22Rv1 (cell line): Measurements from ENCODE around the gene SNAP47.

ENCODE experiments used
- ZFX ChIP-seq: fragments of 450-650 bp; IDR thresholded peaks from 2 replicates; pipeline ENCODE4 v1.6.1; 2017; ENCODE audit warnings: antibody characterized with exemption, borderline replicate concordance
- TF ChIP-seq, protein P1 (sequence below): fragments of 450-650 bp; IDR thresholded peaks from 2 replicates; pipeline ENCODE4 v1.5.1; 2017; ENCODE audit warnings: mild to moderate bottlenecking

DNA sequence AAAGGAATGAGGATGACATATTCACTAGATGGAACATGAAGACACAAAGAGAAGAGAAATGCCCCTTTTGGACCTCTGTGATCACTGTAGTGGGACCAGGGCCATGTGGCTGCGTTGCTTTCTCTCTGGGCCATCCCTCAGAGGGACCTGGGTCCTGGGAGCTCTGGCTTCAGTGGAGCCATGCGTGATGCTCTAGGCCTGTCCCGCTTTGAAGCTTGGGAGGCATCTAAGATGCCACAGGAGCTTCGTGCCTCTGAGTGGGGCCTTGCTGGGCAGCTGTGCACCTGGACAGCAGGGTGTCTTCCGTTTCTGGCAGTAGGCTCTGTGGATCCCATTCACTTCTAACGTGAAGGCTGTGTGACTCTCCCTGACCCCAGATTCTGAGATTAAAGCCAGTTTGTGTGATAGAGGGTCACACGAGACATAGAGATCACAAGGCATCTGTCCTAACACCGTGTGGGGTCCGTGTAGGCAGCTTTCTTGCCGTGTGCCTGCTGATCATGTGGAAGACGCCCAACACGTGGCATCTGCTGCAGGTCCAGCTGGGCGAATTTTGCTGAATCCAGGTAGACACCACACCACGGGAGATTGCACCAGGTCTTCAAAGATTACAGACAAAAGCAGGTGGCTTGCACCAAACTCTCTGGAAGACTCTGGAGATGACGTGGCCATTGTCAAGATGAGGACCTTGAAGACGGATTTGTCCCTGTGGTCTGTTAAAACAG, 63.0 kb downstream of the SNAP47 start:
- TF ChIP-seq, protein P1, sequence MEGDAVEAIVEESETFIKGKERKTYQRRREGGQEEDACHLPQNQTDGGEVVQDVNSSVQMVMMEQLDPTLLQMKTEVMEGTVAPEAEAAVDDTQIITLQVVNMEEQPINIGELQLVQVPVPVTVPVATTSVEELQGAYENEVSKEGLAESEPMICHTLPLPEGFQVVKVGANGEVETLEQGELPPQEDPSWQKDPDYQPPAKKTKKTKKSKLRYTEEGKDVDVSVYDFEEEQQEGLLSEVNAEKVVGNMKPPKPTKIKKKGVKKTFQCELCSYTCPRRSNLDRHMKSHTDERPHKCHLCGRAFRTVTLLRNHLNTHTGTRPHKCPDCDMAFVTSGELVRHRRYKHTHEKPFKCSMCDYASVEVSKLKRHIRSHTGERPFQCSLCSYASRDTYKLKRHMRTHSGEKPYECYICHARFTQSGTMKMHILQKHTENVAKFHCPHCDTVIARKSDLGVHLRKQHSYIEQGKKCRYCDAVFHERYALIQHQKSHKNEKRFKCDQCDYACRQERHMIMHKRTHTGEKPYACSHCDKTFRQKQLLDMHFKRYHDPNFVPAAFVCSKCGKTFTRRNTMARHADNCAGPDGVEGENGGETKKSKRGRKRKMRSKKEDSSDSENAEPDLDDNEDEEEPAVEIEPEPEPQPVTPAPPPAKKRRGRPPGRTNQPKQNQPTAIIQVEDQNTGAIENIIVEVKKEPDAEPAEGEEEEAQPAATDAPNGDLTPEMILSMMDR = no peak
- TF ChIP-seq ZFX = no peak
